Tongue (tissue), 2 donors: ENCODE measurements around the gene KIF21B. TPM values are rescaled to one million over a fixed set of nuclear protein-coding genes. Genes with fewer than 3 reads are reported as not detected.
A peak's percentile ranks its signal among the peaks of the same experiment; 100 is the strongest.

Source experiments
- DNase-seq: peaks from one replicate; pipeline ENCODE4 v3.0.0-alpha.2; 2015
- total RNA-seq: library from RNA; depleted of rRNA; stranded (reverse); fragments of >200 nt; gene quantifications from one replicate; pipeline ENCODE4 v1.2.3, GENCODE V29; 2014

KIF21B gene
- total RNA-seq, 1 donor from 2014 or later = 1.3 TPM

DNA sequence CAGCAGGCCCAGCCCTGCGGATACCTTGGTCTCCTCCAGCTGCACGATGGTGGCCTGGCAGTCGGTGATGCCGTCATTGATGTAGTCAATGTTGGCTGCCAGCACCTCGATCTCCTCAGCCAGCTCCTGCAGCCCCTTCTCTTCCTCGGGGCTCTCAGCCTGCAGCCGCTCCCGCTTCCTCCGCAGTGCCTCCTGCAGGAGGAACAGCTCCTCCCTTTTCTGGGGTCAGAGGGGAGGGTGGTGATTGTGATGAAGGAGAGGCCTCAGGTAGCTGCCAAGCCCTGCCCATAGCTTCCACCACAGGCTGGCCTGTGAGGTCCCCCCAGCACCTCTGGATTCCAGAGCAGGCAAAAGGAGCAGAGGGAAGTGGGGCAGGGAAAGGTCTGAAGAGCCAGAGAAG, 33.4 kb downstream of the KIF21B start:
- no peak for DNase-seq

DNA sequence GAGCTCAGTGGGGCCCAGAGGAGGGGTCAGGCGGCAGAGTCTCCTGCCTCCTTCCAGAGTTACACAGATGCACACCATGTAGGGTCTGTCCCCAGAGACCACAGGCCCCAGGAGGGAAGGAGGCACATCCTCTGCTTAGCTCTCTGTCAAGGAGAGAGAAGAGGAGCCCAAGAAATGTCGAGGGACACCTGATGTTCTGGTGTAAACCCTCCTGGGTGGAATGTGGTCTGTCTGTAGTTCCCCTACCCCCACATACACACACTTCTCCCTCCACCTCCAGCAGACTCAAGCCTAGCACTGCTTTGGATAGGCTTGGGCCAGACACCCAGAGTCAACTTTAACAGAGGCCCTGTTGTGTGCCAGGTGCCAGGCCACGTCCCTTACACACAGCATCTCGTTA, 34.2 kb downstream of the KIF21B start:
- no peak for DNase-seq

DNA sequence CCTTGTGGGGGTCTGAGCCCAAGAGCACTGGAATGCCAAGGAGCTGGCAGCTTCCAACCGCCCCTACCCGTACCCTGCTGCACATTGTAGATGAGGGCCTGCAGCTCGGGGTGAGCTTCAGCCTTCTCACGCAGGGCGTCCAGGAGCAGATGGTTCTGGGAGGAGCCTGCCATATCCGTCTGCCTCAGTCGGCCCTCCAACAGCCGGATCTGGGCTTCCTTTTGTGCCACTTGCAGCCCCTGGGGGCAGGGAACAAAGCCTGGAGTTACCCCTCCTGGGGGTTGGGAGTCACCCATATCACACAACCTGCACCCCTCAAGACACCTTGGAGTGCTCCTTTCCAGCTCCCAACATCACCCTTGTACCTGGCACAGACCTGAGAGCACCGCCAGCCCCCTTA, 34.8 kb downstream of the KIF21B start:
- no peak for DNase-seq

DNA sequence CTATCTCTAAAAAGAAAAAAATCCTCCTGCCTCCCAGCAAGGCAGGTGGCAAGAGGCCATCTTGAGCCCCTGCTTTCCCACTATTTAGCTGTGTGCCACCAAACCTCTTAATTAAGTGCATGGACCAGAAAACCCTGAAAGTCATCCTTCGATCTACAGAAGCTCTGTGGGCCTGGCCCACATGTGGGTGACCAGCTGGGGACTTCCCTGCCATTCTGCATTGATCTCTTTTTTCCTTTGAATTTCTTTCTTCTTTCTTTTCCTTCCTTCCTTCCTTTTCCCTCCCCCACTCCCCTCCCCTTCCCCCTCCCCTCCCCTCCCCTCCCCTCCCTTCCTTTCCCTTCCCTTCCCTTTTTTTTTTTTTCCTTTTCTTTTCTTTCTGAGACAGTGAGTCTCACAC, 38.0 kb downstream of the KIF21B start:
- DNase-seq = no peak

DNA sequence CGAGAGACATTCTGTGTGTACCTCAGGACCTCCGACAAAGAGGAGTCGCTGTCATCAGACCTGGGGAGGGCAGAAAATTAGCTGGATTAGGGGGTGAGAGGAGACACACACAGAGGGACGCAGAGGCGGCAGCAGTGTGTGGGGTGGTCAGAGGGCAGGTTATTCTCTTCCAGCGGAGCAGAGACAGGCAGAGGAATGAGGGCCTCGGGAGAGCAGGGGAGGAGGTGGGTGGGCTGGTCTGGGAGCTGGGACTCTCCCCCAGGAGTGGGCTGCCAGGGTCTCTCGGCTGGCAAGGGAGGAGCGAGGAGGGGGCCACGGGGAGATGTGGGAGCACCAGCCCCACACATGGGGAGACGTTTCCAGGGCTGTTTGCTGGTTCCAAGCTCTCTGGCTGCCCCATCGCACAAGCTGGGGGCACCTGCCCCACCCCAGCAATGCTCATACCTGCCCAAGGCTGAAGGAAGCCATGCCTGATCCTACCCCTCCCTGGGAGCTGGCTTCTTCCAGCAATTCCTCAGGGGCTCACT, 40.4 kb downstream of the KIF21B start:
- no peak for DNase-seq

DNA sequence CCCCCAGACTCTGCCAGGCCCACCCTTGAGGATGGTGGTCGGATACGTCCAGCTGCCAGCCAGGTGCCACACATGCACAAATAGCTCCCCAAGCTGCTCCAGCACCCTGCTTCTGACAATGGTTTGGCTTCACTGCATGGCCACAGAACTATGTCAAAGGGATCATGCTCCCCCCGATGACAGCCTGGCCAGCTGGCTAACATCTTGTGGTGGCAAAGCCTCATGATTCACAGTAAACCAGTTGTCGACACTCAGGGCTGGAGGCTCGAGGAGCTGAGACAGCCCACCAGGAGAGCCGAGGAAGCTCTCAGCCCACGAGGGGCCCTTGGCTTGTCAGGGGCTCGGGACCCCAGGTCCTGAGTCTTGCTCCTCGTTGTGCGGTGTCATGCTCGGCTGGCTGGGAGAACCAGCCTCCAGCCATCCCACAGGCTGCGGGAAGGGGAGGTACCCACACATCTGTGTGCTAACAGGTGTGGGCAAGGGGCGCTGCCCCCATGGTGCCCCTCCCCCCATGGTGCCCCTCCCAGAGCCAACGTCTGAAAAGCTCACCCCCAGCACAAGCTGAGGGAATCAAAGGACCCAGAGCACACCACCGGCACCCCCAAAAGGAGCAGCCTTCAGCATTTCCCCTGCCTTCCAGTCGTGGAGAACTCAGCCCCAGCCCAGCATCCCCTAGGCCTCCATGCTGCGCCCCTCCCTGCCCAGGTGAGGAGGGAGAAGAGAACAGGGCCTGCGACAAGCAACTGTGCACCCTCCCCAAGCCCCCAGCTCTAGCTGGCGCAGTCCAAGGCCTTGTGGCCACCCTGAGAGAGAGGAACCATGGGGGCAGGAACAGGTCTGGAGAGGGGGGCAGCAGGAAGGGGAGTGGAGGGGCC, 41.2 kb downstream of the KIF21B start:
- peak; percentile 66 for DNase-seq

DNA sequence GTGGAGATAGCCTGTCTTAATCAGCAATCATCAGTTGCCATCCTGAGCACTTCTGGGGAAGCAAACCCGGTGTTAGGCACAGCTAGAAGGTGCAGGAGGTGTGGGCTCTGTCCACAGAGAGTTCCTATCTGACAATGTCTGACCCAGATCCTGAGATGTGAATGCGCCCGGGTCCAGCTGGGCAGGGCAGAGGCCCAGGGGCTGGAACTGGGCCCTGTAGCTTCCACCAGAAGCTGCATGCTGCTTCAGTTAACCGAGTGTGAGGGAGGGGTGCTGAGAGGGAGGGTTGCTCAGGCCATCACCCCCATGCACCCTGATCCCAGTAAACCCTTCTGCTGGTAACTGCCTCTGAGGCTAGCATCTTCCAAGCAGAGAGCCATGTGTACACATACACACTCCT, 42.2 kb downstream of the KIF21B start:
- no peak for DNase-seq

DNA sequence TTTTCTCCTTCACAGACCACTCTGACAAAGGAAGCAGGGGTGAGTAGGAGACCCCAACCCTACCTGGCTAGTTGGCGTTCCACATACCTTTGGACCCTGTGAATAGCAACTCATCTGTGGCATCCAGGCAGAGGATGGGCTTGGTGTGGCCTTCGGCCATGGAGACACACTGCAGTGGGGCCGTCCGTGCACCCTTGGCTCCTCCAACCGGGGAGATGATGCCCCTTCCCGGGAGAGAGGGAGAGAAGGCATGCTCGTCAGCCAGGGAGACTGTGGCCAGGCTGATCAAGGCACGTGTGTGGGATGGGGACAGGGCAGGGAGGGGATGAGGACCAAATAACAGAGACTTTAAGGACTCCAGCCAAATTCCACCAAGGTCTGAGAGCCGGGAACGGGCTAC, 42.6 kb downstream of the KIF21B start:
- DNase-seq = no peak

DNA sequence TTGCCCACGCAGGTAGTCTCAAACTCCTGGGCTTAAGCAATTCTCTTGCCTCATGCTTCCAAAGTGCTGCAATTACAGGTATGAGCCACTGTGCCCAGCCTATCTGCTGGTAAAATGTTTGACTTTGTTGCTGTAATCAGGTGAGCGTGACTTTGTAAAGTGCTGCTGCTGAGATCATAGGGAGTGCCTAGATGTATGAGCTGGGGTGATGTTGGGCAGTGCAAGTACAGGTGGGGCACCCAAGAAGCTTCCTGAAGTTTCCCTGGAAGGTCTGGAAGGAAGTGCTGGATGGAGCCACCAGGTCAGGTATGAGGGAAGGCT, 43.1 kb downstream of the KIF21B start:
- DNase-seq = no peak

DNA sequence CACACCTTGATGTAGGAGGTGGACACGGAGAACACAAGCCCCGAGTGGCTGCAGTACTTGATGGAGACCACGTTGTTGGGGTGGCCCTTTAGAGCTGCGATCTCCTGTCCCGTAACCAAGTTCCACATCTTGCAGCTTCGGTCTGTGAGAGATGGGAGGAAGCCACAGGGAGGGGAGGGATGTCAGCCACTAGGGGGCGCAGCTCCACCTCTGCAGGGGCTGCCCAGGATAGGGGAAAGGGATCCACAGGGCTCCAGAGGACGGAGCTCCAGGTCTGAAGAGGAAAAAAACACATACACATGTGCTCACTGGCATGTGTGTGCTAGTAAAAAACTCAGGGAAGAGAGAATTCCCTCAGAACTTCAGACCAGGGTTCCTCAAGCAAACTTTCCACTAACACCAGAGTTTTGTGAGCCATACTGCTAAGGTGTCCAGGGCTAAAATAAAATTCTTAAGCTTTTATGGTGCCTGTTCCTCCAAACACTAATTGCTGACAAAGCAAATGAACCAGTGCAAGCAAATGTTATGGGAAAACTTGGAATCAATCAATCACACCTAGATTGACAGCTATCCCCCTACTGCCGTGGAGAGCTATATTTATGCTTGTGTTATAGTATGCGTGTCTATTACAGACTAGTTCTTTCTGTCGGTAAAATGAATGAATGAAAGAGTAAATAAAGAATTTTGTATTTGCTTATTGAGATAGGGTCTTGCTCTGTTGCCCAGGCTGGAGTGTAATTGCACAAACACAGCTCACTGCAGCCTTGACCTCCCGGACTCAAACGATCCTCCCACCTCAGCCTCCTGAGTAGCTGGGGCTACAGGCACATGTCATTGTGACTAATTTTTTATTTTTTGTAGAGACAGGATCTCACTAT, 43.7 kb downstream of the KIF21B start:
- no peak for DNase-seq

DNA sequence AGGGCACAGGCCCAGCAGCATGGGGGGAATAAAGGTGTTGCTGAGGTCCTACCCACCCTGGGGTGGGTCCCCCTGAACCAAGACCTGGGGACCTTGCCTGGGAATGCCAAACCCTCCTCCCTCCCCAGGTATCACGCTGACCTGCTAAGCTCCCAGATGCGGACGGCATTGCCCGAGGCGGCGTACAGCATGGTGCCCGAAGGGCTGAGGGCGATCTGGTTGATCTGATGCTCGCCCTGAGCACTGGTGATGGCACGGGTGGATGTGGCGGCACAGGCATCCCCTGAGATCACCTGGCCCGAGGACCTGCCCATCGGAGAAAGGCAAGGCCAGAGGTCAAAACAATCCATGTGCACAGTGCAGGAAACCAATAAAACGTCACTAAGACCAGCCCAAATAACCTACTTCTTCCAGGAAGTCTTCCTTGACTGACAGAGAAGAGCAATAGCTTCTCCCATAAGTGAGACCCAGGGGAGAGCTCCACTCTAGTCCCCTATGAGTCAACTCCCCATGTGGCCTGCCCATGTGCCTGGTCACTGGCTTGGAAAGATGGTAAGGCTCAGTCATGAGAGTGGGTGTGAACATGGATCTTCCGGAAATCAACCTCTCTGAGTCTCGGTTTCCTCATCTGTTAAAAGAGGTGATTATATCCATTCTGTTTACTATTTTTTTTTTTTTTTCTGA, 46.3 kb downstream of the KIF21B start:
- DNase-seq = no peak

DNA sequence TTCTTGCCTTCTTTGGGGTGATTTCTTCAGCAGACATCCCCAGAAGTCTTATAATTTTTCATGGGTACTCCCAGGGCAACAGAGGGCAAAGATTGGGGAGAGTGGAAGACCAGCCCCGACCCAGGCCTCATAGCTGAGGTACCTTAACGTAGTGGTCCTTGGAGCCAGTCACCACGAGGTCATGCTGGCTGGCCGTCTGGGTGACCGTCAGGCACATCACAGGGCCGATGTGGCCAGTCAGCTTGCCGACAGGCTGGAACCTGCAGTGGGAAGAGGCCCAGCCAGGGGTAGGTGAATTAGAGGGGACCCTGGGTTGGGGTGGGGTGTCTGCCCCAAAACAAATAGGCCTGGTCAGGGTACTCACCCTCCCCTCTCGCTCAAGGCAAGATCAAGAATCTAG, 46.9 kb downstream of the KIF21B start:
- DNase-seq = no peak

DNA sequence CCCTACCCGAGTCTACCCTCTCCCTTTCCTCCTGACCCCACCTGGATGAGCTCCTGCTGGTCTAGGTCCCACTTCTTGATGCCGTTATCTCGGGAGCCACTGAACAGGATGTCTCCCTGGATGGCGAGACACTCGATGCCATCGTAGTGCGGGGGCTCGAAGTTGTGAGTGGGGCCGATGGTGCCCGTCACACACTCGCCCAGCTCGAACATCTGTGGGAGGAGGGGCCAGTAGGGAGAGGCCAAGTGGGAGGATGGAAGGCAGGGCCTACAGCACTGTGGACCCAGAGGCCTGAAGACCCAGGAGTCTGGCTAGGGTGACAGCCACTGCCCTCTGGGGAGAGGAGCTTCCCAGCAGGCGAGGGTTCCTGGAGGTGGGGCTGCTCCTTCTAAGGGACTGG, 48.1 kb downstream of the KIF21B start:
- DNase-seq = no peak

DNA sequence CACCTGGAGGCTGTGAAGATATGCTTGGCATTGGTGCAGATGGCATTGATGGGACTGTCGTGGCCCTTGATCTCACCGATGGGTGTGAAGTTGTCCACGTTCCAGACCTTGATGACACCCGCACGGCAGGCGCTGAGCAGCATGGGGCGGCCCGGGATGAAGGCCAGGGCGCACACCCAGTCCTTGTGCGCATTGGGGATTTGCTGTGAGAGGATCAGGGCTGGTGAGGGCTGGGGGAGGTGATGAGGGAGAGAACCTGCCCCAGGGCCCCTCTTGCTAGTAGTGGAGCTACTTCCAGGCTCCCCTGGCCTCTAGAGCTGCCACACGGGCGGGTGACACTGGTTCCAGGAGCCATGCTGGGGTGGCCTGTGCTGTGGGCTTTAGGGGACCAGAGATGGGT, 48.8 kb downstream of the KIF21B start:
- no peak for DNase-seq

DNA sequence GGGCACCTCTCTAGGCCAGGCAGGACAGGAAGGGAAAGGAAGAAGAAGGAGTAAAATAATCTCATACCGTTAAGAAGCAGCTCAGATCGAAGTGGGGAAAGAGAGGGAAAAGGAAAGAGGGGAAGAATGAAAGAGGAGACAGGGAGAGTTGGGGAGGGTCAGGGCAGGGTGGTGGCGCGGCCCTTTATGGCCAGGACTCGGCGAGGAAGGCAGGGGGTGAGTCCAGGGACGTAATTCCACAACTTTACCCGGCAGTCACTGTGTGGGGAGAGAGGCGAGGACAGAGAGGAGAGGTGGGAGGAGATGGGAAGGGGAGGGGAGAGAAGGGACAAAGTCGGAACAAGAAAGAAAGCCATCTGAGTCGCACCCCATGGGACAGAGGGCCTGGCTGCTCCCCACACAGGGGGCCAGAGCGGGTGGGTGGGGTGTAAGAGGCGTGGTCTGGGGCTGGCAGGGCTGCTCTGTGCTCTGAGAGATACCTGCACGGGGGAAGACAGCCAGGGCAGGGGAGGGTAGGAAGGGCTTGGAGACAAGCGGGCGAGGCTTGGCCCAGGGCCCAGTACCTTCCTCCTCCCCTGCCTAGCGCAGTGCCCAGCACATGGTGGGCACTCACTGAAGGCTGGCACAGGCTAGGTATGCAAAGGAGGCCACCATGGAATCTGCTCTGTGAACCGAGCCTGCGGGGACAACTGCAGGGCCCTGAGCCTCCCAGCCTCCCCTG, 49.4 kb downstream of the KIF21B start:
- no peak for DNase-seq

DNA sequence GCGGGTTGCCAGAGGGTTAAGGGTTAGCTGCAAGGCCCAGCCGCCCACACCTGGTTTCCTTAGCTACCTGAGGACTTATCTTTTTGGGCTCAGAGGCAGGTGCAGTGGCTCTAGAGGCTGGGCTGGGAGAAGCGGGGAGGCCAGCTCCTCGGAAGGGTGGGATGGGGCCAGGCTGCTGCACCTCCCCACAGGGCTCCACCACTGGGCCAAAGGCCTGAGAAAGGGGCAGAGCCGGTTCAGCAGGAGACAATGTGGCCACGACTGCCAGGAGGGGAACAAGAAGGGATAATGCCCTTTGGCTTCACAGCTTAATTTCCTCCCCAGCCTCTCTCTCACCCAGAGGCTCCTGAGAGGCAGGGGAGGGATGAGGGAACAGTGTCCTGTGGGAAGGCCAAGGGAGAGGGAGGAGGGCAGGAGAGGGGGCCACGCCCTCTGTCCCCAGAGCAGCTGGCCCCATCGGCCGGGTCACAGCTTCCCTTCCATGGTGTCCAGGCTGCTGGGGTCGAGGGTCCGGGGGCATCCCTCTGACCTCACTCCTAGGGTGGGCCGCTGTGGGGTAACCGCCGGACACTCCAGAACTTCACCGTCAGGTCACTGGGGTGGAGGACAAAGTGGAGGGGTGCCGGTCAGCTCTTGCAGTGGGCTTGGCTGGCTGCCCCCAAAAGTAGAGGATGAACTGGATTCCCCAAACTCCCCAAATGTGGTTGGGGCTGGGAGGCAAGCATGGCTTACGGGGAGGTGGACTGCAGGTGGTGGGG, 50.4 kb downstream of the KIF21B start:
- DNase-seq = no peak

DNA sequence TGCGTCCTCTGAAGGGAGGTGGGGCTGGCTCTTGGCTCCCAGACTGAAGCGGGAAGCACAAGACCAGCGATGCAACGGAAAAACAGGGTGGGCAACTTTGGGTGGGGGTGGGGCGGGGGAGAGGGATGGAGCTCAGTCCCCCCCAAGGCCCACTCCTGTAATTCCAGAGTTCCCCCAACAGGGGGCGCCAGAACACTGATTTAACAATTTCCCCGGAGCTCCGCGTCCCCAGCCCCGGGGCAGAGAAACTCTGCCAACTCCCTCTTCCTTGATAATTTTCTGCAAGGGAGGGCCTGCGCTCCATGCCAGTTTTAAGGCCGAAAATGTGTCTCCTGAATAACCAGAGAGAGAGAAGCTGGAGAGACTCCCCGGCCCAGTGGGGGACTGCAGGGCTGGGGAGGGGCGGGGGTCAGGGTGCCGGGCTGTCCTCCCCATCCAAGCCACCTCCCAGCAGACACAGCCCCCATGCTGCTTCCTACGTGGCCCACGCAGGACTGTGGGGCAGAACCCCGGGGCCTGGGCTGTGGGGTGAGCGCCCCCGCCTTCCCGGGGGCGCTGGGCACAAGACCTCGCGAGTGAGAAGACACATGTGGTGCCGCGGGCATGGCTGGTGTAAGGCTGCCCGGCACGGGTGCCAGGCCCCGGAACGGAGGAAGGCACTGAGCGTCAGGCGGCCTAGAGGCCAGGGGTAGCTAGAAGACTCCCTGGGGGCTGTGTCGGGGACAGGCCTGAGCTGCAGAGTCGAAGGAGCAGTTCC, 51.4 kb downstream of the KIF21B start:
- peak; percentile 89 for DNase-seq

DNA sequence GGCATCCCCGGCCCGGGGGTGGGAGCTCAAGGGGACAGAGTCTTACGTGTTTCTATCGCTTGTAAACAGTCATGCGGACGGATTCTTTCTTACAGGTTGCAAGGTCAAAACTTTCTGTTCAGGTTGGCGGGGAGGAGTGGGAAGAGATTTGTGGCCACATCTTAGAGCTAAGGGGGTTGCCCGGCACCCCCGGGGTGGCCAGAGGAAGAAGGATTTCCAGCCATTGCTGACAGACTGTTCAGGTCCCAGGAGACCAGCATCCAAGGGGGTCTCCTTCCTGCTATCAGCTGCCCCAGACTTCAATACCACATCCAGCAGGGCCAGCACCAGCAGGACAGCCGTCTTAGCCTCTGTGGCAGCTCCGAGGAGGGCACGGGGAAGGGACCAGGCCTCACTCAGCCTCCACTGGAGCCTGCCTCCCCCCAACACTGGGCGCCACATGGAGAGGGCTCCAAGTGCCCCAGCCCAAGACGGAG, 52.0 kb downstream of the KIF21B start:
- DNase-seq = no peak

DNA sequence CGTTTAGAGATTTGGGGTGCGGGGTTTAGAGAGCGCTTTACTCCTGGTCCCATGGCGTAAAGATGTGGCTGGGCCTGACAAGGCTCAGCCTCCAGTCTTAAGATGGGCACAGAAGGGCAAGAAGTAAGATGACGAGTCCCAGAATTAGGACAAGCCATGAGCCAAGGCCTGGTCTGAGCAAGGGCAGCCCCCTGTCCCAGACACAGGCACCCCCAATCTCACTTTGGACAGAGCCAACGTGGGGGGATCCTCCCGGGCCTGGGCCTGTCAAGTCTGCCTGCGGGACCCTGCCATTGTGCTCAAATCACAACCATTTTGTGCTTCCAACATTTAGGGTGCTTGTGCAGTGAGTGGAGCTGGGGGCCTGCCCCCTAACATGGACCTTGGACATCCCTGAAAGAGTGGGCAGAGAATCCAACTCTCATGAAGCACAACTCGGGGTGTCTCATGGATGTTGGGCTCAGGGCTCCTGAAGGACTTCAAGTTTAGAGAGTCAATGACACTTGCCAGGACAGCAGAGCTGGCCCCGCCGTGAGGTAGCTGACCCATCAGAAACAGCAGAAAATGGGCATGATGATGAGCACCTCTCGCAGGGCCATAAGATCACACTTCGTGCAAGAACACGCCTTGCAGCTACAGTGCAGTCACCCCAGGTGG, 52.6 kb downstream of the KIF21B start:
- no peak for DNase-seq
